HG03039 (cell line): ENCODE measurements around the gene IL6.

ENCODE experiments used
- ATAC-seq: cut with Tn5 transposase; IDR thresholded peaks from one replicate; pipeline ENCODE4 v1.9.1; 2021; ENCODE audit warnings: mild to moderate bottlenecking, moderate library complexity; ENCODE audit not compliant: unreplicated experiment

The IL6 gene

DNA sequence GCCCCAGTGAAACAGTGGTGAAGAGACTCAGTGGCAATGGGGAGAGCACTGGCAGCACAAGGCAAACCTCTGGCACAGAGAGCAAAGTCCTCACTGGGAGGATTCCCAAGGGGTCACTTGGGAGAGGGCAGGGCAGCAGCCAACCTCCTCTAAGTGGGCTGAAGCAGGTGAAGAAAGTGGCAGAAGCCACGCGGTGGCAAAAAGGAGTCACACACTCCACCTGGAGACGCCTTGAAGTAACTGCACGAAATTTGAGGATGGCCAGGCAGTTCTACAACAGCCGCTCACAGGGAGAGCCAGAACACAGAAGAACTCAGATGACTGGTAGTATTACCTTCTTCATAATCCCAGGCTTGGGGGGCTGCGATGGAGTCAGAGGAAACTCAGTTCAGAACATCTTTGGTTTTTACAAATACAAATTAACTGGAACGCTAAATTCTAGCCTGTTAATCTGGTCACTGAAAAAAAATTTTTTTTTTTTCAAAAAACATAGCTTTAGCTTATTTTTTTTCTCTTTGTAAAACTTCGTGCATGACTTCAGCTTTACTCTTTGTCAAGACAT, 574 bp upstream of the IL6 start:
- peak; percentile 60 for ATAC-seq

GRCh38 chr7:22727714-22728035, 675 bp downstream of the IL6 start:
- ATAC-seq = no peak

GRCh38 chr7:22728401-22729029, 1.5 kb downstream of the IL6 start:
- ATAC-seq = no peak

- no peak for ATAC-seq
Observed at GRCh38 chr7:22729180-22729825, 2.3 kb downstream of the IL6 start.

- no peak for ATAC-seq
Observed at GRCh38 chr7:22730066-22730710, 3.2 kb downstream of the IL6 start.

- ATAC-seq = no peak
Observed at GRCh38 chr7:22730921-22731654, 4.1 kb downstream of the IL6 start.

DNA sequence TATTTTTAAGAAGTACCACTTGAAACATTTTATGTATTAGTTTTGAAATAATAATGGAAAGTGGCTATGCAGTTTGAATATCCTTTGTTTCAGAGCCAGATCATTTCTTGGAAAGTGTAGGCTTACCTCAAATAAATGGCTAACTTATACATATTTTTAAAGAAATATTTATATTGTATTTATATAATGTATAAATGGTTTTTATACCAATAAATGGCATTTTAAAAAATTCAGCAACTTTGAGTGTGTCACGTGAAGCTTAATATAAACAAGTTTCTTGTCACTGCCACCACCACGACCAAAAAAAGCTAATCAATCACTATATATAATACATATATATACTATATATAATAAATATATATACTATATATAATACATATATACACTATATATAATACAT, 4.8 kb downstream of the IL6 start:
- no peak for ATAC-seq

DNA sequence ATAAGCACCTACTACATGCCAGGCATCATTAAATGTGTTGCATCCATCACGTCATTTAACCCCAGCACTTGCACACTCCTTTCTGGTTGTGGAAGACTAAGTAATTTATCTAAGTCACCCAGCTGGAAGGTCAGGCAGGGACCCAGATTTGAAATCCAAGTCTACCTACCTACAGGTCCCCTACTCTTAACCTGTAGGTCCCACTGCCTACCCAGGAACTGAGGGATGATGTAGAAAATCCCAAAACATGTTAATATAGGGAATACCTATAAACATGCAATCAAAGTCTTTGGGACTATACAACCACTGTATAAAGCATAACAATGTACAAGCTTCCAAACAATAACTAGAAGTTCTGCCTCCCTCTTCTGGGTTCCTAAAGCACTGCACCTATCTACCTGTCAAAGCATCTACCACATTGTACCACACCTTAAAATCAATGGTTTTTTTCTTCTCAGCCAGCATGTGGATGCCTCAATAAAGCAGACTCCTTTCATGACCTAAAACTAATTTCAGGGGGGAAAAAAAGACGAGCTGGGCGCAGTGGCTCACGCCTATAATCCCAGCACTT, 5.6 kb downstream of the IL6 start:
- ATAC-seq = no peak

GRCh38 chr7:22733761-22734160, 6.8 kb downstream of the IL6 start:
- no peak for ATAC-seq

DNA sequence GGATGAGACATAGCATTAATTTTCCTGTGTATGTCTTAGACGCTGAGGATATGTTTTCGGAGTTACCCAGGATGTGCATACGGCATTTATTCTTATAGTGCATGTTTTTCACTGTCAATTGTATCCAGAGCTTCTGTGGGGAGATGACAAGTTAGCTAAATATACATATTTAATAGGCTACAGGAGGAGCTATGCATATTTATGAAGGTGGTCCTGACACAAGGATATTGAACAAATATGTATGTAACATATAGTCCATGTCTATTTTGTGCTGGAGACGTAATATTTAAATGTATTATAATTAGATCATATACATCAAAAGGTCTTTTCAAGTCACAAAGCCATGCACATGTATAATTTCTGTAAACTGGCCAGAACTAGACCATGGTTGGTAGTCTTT, 16.0 kb downstream of the IL6 start:
- ATAC-seq = no peak

- ATAC-seq = no peak
Observed at GRCh38 chr7:22751341-22751740, 24.3 kb downstream of the IL6 start.

DNA sequence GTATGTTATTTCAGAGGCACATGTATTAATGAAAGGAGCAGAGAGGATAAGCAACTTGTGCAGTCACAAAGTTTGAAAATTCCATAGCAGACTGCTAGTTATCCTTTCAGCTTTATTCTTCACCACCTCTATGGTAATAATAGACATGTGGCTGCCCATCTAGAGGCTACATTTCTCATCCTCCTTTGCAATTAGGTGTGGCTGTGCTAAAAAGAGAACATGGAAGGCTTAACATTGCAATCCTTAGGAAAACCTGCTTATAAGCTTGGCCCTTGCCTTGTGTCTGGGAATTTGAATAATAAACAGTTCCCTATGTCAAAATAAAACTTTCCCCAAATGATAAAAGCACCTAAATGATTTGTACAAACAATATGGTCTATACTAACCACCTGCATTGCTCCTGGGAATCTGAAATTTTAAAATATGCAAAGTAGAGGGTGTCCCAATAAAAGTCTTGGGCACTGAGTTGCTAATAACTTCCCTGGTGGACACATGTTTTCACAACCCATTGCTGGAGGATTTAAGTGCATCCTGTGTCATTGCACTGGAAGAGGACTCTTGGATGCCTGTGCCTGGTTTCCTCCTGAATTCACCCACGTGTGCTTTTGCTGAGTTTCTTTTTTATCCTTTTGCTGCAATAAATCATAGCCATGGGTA, 30.5 kb downstream of the IL6 start:
- no peak for ATAC-seq

- no peak for ATAC-seq
Observed at GRCh38 chr7:22758576-22758975, 31.6 kb downstream of the IL6 start.

DNA sequence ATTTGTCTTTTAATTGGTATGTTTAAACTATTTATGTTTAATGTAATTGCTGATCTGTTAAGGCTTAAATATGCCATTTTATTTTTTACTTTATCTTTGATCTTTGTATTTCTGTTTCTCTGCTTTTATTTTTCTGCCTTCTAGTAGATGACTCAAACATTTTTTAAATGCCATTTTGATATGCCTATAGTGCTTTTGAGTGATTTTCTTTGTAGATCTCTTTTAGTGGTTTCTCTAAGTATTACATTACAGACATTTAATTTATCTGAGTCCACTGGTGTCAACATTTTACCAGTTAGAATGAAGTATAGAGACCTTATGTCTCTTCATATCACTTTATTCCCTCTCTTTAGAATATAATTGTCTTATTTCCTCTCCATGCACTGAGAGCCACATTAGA, 32.7 kb downstream of the IL6 start:
- ATAC-seq = no peak

DNA sequence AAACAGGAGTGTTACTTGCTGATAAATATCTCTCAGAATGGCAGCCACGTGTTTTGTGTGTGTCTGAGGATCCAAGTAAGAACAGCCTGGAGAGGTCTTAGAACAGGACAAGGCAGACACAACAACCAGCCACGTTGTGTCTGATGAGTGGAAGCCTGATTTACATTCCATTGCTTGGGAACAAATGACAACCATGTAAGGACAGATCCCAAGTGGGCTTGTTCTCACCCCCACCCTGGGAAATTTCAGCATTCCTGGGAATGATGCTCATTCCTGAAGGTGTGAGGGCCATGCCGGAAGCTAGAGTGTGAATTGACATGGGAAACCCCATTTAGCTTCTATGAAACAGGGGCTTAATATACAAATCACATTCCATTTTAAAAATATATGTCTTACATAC, 35.9 kb downstream of the IL6 start:
- ATAC-seq = no peak

DNA sequence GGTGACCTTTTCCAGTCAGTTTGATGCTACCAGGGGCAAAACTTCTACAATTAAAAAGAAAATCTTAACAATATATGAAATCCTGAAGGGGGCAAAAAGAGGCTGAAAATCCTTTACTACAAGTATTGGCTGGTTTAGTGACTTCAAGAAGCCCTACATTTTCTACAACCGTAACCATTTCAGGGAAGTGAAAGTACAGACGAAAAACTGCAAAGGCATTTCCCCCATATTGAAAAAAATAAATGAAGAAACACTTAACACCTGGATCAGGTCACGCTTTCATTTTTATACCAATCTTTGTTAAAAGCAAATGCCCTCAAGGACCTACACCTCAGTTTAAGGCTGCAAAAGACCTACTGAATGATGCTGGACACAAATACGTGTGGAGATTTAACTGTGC, 38.6 kb downstream of the IL6 start:
- peak; percentile 70 for ATAC-seq

DNA sequence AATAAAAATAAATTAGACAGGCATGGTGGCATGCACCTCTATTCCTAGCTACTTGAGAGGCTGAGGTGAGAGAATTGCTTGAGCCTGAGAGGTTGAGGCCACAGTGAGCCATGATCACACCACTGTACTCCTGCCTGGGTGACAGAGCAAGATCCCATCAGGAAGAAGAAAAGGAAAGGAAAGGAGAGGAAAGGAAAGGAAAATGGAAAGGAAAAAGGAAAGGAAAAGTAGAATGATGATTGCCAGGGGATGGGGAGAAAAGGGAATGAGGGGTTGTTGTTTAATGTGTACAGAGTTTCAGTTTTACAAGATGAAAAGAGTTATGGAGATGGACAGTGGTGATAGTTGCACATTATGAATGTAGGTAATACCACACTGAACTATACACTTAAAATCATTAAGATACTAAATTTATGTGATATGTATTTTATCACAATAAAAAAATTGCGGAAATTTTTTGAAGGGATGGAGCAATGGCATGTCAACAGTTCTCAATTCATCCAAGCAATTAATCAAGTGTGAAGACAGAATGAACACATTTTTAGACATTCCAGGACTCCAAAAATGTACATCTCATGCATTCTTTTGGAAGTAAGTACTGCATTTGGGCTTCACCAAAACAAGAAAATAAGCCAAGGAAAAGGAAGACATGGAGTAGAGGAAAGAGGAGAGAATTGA, 44.3 kb downstream of the IL6 start:
- ATAC-seq = no peak

DNA sequence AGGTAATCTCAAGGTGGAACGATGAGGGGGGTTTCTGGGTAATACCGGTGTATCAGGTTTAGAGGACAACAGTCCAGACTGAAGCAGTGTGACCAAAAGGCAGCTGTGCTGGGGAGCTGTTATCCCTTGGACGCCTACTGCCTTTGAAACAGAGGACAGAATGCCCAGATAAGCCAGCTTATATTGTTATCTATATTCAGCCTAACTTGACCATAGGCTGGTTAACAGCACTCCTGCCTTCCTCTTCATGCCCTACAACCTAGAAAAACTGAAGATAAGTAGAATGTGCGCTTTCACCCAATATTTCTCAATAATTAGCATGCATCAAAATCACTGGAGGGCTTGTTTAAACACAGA, 44.9 kb downstream of the IL6 start:
- ATAC-seq = no peak

DNA sequence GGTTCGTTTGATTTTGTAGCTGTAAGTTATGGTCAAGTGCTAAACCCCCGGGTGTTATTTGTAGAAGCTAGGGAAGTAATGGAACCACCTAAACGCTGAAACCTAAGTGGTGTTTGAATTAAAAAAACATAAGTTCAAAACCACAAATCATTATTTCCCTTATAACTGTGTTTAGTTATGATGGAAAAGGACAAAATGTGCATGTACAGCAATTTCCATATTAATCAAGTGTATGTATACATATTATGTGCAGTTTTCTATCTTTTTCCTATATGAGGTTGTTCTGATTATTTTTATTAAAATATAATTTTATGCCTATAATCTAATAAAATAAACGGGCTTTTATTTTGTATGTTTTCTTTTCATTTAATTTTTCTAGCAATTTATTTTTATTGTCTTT, 45.9 kb downstream of the IL6 start:
- ATAC-seq = no peak

- no peak for ATAC-seq
Observed at GRCh38 chr7:22776964-22777363, 50.0 kb downstream of the IL6 start.
